GM19193 (cell line): ENCODE data around the gene TRHDE.

ENCODE experiments used
- POLR2A ChIP-seq: IDR thresholded peaks from 4 replicates; pipeline ENCODE4 v1.6.1; 2011; ENCODE audit not compliant: insufficient read depth, insufficient read length; ENCODE audit errors: extremely low read depth

TRHDE gene

DNA sequence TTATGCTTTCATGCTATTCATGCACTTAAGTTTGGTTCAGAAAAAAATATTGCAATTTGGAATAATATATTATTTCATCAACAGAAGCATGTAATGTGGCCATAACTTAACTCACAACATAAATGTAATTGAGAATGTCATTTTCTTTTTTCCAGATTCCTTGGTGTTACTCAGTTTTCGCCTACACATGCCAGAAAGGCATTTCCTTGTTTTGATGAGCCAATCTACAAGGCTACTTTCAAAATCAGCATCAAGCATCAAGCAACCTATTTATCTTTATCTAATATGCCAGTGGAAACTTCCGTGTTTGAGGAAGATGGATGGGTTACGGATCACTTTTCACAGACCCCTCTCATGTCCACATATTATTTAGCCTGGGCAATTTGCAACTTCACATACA, 14.4 kb downstream of the TRHDE start:
- TF ChIP-seq POLR2A = no peak

DNA sequence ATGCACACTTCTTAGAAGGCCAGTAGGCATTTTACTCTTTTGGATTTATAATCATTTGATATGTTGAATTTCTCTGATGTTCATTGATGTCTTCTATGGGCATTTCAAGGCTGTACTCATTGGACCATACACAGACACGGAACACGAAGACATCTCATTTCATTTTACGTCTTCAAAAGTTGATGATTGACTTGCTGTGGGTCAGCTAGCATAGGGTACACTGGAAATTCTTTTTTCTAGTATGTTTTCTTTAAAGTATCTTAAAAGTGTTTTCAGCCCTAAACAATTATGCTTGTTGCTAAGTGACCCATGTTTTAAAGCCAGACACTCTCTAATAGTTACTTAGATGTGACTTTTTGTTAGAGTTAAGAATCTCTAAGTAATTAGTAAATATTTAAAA, 16.3 kb downstream of the TRHDE start:
- TF ChIP-seq POLR2A = no peak

DNA sequence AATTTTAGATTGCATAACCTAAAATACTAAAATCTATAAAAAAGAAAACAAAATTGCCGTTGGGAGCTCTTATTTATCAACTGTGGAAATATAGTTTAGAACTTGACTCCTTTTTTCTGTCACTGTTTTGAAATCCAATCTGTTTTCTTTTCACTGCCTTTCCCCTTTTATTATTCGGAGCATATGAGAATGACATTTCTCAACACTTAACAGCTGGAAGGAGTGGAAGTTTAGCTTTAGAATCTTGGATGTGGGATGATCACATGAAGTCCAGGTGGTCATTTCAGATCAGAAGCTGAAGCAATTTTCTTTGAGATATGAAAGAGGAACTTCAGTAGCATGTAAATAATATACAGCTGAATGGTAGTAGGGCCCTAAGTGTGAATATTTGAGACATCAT, 16.7 kb downstream of the TRHDE start:
- no peak for TF ChIP-seq POLR2A

DNA sequence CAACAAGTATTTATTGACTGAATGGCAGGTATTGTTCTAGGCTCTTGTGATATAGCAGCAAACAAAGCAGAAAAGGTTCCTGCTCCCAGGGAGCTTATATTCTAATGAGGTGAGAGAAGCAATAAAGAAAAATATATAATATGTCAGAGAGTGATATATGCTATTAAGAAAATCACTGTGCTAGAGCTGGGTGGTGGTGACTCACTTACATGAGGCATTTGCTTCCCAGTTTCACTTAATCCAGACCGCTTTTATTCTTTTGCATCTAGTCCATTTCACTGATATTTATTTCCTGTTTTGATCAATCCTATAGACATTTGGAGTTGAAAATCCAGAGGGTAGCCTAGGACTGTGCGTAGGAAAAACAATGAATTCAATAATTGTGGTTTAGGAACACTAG, 17.5 kb downstream of the TRHDE start:
- no peak for TF ChIP-seq POLR2A

DNA sequence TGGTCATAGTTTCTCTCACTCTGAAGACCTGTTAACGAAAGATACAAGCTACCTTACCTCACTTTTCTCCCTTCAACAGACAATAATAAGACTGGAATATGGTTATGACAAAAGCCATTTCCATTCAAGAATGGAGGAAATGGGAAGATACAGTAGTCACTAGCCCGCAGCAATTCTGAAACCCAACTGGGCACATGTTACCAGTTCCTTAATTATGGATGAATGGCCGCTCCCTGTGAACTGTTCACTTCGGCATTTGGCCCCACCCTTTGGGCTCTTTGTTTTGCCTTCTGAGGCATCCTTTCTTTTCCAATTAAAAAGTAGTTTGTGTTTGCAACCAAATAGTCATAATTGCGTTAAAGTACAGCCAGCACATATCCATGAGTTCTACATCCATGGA, 19.0 kb downstream of the TRHDE start:
- TF ChIP-seq POLR2A = no peak

DNA sequence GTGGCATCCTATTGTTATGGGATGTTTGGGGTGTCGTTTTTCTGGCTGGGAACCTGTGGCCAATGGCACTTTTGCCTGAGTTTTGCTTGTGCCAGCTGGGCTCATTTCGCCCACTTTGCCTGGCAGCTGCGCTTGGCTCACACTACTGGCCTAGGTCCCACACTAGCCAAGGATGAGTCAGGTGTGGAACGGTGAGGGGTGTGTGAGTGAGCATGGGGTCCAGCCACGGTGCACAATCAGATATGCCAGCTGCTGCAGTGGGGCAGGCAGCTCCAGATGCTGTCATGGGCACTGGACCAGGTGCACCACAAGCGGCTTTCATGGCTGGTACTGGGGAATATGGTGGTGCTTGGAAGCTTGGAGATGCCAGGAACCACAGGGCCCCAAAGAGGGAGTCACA, 21.5 kb downstream of the TRHDE start:
- no peak for TF ChIP-seq POLR2A

DNA sequence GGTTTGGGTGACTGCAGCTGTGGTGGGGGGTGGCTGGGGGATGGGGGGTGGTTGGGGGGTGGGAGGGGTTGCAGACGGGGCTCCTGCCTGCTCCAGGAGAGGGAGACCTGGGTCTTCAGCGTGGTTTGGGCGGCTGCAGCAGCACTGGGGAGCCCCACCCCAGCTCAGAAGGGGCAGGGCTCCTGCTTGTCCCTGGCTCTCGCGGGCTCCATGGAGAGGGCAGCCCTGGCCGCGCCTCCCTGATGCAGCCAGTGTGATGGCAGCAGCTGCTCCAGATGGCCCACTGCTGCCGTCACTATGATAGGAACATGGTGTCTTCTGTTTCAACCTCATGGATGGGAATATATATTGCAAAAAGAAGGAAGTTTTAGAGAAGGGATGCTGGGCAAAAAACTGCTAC, 22.9 kb downstream of the TRHDE start:
- no peak for TF ChIP-seq POLR2A

DNA sequence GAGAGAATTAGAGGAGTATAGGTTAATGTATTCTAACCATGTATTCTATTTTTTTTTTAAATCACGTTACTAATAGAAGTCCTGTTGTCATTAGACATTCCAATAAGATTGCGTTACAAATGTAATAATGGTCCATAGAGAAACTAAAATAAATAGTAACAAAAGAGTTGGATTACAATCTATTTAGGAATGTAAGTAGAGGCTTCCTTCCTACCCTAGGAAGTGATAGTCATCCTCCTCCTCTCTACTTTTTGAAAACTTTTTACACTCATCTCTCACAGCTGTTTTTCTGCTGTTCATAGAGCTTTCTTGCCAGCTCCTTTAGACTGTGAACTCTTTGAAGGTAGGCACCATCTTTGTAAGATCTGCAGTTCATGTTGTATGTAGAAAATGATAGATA, 23.6 kb downstream of the TRHDE start:
- TF ChIP-seq POLR2A = no peak

DNA sequence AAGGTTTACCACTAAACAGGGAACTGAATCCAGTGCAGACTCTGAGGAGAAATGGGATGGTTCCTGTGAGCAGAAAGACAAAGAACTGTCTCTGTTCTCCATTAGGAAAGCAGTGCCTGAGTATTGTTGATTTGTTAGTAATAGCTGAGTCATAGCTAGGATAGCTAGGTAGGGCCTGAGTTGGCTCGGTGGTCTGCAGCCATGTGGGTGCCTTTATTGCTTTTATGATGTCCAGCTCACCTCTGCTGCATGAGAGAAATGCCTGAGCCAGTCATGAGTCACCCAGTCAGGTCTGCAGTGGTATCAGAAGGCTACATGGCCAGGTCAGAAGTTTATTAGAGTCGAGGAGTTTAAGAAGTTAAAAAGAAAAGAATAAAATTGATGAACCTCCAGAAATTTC, 24.2 kb downstream of the TRHDE start:
- no peak for TF ChIP-seq POLR2A

DNA sequence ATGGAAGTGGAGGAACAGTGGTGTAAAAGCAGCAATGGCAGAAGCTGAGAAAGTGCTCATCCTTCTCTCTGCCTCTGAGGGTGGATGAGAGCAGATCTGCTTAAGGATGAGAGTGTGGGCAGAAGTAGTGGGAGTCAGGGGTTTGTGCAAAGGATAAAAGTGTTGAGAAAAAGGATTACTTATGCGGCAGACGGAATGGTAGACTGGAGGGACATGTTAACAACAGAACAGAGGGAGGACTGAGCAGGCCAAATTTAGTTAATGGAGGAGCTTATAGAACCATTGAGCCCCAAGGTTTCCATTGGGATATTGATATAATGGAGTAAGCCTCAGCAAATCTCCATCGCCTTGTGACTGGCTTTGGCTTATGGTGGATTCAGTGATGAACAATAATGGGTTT, 25.5 kb downstream of the TRHDE start:
- no peak for TF ChIP-seq POLR2A

DNA sequence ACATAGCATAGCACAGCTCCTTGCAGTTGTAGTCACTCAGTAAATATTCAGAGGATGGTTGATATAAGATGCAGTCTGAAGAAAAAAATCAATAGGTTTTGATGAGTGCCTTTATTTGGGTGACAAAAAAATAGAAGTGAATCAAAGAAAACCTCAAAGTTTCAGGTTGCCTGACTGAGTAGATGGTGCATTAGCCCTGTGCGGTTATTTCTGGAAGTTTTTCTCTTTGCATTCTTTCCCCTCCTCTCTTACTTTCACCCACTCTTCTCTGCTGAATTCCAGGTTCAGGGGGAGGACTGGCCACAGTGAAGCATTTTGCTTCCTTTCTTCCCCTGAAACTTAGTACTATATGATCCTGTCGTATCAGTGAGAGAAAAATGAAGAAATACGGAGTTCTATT, 28.6 kb downstream of the TRHDE start:
- no peak for TF ChIP-seq POLR2A

DNA sequence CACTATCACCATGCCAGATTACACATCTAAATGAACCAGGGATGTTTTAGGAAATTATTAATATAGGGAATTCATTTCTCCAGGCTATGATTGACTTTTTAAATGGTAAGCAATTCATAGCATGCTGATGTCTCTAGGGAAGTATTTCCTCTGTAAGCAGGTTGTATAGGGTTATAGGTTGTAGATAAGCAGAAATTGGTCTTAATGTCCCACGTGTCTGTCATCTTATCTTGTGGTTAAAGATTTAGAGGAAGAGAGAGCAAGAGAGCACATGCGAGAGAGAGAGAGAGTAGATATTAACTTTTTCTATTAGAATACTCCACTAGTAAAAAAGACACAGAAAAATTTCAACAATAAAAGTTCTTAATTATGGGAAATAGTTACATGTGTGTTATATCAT, 32.6 kb downstream of the TRHDE start:
- no peak for TF ChIP-seq POLR2A

DNA sequence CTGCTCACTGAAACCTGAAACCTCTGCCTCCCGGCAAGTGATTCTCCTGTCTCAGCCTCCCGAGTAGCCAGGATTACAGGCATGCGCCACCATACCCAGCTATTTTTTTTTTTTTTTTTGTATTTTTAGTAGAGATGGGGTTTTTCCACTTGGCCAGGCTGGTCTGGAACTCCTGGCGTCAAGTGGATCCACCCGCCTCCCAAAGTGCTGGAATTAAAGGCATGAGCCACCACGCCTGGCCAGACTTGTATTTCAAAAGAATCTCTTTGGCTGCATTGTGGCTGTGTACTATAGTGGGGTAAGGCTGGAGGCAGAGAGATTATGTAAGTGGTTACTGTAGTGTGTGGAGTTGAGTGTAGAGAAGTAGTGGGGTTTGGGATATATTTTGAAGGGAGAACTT, 35.1 kb downstream of the TRHDE start:
- TF ChIP-seq POLR2A = no peak

DNA sequence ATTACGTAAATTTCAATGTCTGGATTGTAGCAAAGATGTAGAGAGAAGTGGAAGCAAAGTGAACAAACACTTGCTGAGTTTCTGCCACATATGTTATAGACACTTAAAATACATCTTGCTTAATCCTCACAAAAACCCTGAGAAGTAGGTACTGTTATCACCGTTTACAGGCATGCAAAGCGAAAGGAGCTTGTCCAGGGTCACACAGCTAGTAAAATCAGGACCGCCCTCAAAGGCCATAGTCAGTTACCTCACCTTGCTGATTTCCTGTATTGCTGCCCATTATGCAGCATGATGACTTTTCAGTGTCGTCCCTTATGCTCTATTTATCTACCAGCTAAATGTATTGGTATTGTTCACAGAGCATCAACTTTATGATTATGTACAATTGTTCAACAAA, 39.8 kb downstream of the TRHDE start:
- TF ChIP-seq POLR2A = no peak

DNA sequence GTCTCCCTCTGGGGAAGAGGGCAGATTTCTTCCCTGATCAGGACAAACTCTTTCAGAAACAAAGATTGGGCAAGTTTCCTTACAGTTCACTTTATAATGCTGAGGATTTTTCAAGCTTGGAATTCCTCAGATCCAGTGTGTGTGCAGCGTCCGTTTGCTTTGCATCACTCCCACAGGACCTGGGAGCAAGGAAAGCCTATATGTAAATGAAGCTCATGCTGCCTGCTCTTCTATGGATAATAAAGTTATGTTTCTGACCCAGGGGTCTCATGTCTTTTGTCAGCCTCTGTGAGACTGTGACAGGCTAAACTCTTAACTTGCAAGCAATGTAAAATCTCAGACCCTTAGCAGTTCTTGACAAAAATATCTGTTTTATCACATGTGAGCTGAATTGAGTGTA, 41.6 kb downstream of the TRHDE start:
- no peak for TF ChIP-seq POLR2A

DNA sequence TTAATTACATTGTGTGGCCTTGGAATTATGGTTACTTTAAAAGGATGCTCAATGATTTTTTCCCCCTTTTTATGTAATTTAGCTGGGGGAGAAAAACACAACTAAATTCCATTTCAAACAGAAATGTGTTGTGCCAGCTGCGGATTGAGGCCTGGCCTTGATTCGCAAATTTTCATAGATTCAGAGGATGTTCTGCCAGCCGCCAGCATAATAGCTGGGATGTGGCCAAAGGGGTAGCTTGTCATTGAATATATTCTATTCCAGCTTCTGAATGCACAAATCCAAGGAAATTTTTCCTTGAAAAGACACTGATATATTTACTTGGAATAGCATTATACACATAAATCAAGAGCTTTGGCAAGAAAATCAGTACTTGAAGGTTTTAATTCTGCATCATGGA, 43.7 kb downstream of the TRHDE start:
- no peak for TF ChIP-seq POLR2A

DNA sequence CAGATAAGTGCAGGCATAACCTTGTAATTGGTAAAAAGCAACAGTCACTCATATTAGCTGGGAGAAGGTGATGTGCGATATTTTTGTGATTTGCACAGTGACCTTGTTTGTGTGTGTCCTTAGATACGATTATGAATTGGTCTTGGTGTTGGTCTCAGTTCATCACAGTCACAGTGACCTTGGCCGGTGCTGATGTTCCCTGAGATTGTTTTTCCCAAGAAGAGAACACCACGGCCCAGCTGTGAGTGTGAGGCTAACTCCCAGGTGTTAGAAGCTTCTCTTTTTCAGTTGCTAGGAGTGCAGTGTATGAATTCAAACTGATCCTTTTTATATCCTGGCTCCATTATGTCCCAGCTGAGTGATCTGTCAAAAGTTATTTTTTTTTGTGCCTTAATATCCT, 46.2 kb downstream of the TRHDE start:
- TF ChIP-seq POLR2A = no peak

DNA sequence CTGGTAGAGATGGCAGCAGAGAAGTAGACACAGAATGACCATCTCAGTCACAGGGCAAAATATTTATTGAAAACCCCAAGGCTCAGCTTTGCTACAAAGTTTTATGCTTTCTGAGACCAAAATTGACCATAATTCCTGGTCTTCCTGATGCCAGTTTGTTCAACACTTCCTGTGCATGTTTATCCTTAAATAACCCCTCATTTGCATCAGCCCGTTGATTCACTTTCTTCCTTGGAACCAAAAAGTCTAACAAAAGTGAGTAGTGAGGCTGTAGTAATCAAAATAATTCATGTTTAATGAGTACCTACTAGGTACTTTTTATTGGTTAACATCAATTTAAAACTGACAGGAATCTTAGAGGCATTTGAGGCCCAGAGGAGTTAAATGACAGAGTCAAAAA, 51.7 kb downstream of the TRHDE start:
- TF ChIP-seq POLR2A = no peak

DNA sequence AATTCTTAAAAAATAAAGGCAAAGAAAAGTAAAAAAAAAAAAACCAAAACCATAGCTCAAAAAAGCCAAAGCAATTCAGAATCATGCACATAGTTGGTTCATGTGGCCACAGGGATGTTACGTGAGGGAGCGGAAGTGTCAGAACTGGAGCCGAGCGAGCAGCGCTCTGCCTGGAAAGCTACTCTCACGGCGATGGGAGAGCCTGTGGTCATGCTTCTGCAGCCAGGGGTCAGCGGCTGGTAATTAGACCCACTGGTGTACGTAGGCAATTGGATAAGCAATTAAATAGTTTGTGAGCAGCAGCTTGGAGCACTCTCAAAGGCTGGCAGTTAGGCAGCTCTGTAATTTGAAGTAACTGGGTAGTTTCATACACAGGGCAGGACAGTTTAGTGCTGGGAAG, 58.1 kb downstream of the TRHDE start:
- no peak for TF ChIP-seq POLR2A

DNA sequence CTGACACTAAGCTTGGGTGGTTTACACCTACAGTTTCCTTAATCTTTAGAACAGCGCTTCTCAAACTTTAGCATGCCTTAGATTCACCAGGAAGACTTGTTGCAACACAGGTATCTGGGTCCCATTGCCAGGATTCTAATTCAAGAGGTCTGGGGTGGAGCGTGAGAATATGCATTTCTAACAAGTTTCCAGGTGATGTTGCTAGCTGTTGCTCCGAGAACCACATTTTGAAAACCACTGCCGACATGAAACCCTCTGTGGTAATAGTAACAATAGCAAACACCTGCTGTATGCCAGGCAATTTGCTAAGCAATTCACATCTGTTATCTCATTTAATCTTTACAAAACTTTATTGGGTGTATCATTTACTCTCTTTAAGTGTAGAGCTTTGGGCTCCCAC, 58.6 kb downstream of the TRHDE start:
- TF ChIP-seq POLR2A = no peak
